ENCODE data around the gene CDCP1. TPM values are rescaled to one million over a fixed set of nuclear protein-coding genes. Genes with fewer than 3 reads are reported as not detected.

Gene CDCP1
- total and polyA plus RNA-seq, 12 donors: 0.27 to 4.3 (median 1.6) TPM

- no peaks in the 10 kb centered on the region for H3K27me3 ChIP-seq
- TF ChIP-seq, protein P1, sequence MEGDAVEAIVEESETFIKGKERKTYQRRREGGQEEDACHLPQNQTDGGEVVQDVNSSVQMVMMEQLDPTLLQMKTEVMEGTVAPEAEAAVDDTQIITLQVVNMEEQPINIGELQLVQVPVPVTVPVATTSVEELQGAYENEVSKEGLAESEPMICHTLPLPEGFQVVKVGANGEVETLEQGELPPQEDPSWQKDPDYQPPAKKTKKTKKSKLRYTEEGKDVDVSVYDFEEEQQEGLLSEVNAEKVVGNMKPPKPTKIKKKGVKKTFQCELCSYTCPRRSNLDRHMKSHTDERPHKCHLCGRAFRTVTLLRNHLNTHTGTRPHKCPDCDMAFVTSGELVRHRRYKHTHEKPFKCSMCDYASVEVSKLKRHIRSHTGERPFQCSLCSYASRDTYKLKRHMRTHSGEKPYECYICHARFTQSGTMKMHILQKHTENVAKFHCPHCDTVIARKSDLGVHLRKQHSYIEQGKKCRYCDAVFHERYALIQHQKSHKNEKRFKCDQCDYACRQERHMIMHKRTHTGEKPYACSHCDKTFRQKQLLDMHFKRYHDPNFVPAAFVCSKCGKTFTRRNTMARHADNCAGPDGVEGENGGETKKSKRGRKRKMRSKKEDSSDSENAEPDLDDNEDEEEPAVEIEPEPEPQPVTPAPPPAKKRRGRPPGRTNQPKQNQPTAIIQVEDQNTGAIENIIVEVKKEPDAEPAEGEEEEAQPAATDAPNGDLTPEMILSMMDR (IDR thresholded peaks at IDR 0.05): no peak
- TF ChIP-seq POLR2A (IDR thresholded peaks at IDR 0.05): no peak
- WGBS, 4 donors: 79 to 85% (median 83%) methylated on average over 8 of the region's 8 CpGs
- no peaks in the 10 kb centered on the region for H3K9me3 ChIP-seq (replicated peaks in 1 of 3)
- no peaks in the 10 kb centered on the region for H3K36me3 ChIP-seq (replicated peaks in 1 of 2)
- no peak overlapping the region for H3K27ac ChIP-seq
- DNase-seq: no peak
- intact Hi-C loops (cut with DNase I): no loop called here
- H3K4me1 ChIP-seq (replicated peaks in 1 of 2): no peaks in the 10 kb centered on the region
- no peak overlapping the region for H3K4me3 ChIP-seq
These were observed 53.0 kb downstream of the CDCP1 start for GRCh38 chr3:45093176-45093575.

GRCh38 chr3:45092132-45093031 lies 53.8 kb downstream of the CDCP1 start:
- no peaks in the 10 kb centered on the region for H3K27me3 ChIP-seq
- no peaks in the 10 kb centered on the region for H3K9me3 ChIP-seq (replicated peaks in 1 of 3)
- TF ChIP-seq, protein P1 (IDR thresholded peaks at IDR 0.05): no peak
- no peak for TF ChIP-seq POLR2A (IDR thresholded peaks at IDR 0.05)
- H3K4me3 ChIP-seq: no peak overlapping the region
- intact Hi-C loops (cut with DNase I): no loop called here
- H3K4me1 ChIP-seq (replicated peaks in 1 of 2): no peaks in the 10 kb centered on the region
- no peak overlapping the region for H3K27ac ChIP-seq
- H3K36me3 ChIP-seq (replicated peaks in 1 of 2): no peaks in the 10 kb centered on the region
- 52 to 72% (median 59%) methylated on average over 12 of the region's 12 CpGs for WGBS, 4 donors
- no peak for DNase-seq

- no peak overlapping the region for H3K27ac ChIP-seq
- 88 to 100% (median 93%) methylated on average over 3 to 4 of the region's 4 CpGs for WGBS, 4 donors
- no peaks in the 10 kb centered on the region for H3K4me1 ChIP-seq (replicated peaks in 1 of 2)
- H3K4me3 ChIP-seq: no peak overlapping the region
- H3K9me3 ChIP-seq (replicated peaks in 1 of 3): no peaks in the 10 kb centered on the region
- no peaks in the 10 kb centered on the region for H3K27me3 ChIP-seq
- intact Hi-C loops (cut with DNase I): no loop called here
- H3K36me3 ChIP-seq (replicated peaks in 1 of 2): no peaks in the 10 kb centered on the region
- TF ChIP-seq POLR2A (IDR thresholded peaks at IDR 0.05): no peak
- TF ChIP-seq, protein P1 (IDR thresholded peaks at IDR 0.05): no peak
- no peak for DNase-seq
These were observed 55.3 kb downstream of the CDCP1 start for GRCh38 chr3:45090855-45091254.

GRCh38 chr3:45088543-45089358 lies 57.4 kb downstream of the CDCP1 start:
- WGBS, 4 donors: 71 to 88% (median 76%) methylated on average over 7 to 8 of the region's 8 CpGs
- peak in 1 of 7 donors; percentile 11 for DNase-seq
- TF ChIP-seq, protein P1 (IDR thresholded peaks at IDR 0.05): no peak
- TF ChIP-seq POLR2A (IDR thresholded peaks at IDR 0.05): no peak
- no peaks in the 10 kb centered on the region for H3K27me3 ChIP-seq
- intact Hi-C loops (cut with DNase I): no loop called here
- no peaks in the 10 kb centered on the region for H3K9me3 ChIP-seq (replicated peaks in 1 of 3)
- no peak overlapping the region for H3K4me3 ChIP-seq
- H3K4me1 ChIP-seq (replicated peaks in 1 of 2): no peaks in the 10 kb centered on the region
- H3K27ac ChIP-seq: no peak overlapping the region
- H3K36me3 ChIP-seq (replicated peaks in 1 of 2): no peaks in the 10 kb centered on the region
